Skeletal muscle satellite cell (primary cell): ENCODE results near the gene CCDC60.

ENCODE experiments used
- H3K27me3 ChIP-seq: 2 replicates; pipeline ENCODE4 v1.7.0; 2013; ENCODE audit warnings: low read length; ENCODE audit not compliant: control insufficient read depth, insufficient read depth
- H3K36me3 ChIP-seq: 2 replicates; pipeline ENCODE4 v1.7.0; 2013; ENCODE audit warnings: mild to moderate bottlenecking, control low read depth, low read length; ENCODE audit not compliant: insufficient read depth
- H3K4me1 ChIP-seq: 2 replicates; pipeline ENCODE4 v1.7.0; 2013; ENCODE audit warnings: low read length; ENCODE audit not compliant: control insufficient read depth, insufficient read depth
- H3K4me2 ChIP-seq: 2 replicates; pipeline ENCODE4 v1.7.0; 2013; ENCODE audit warnings: mild to moderate bottlenecking, low read length
- H3K4me3 ChIP-seq: 2 replicates; pipeline ENCODE4 v1.7.0; 2013; ENCODE audit warnings: low read length
- H3K9ac ChIP-seq: 2 replicates; pipeline ENCODE4 v1.7.0; 2013; ENCODE audit warnings: mild to moderate bottlenecking, low read depth, low read length, moderate library complexity
- H3K9me3 ChIP-seq: replicated peaks from 2 replicates; pipeline ENCODE4 v1.7.0; 2013; ENCODE audit warnings: mild to moderate bottlenecking, control low read depth, low read length

The CCDC60 gene

GRCh38 chr12:119450771-119451170, 116.2 kb downstream of the CCDC60 start:
- H3K4me3 ChIP-seq: no peak overlapping the region
- no peaks in the 10 kb centered on the region for H3K9me3 ChIP-seq
- H3K4me2 ChIP-seq: no peak overlapping the region
- H3K27me3 ChIP-seq: no peaks in the 10 kb centered on the region
- H3K9ac ChIP-seq: no peak overlapping the region
- H3K36me3 ChIP-seq: no peaks in the 10 kb centered on the region
- H3K4me1 ChIP-seq: peaks cover 11% of the 10 kb centered on the region

- Histone ChIP-seq H3K4me1 (no peaks in the 10 kb centered on the region), H3K36me3 (no peaks in the 10 kb centered on the region), H3K9ac (no peak overlapping the region), H3K4me2 (no peak overlapping the region), H3K4me3 (no peak overlapping the region), H3K9me3 (no peaks in the 10 kb centered on the region), H3K27me3 (no peaks in the 10 kb centered on the region)
Observed at GRCh38 chr12:119456824-119457223, 122.3 kb downstream of the CCDC60 start.

- H3K4me2 ChIP-seq: no peak overlapping the region
- no peaks in the 10 kb centered on the region for H3K36me3 ChIP-seq
Observed at GRCh38 chr12:119457271-119457670, 122.7 kb downstream of the CCDC60 start.

GRCh38 chr12:119459481-119459880, 125.0 kb downstream of the CCDC60 start:
- no peak overlapping the region for H3K9ac ChIP-seq
- no peaks in the 10 kb centered on the region for H3K27me3 ChIP-seq
- no peaks in the 10 kb centered on the region for H3K9me3 ChIP-seq
- H3K4me1 ChIP-seq: no peaks in the 10 kb centered on the region
- no peak overlapping the region for H3K4me3 ChIP-seq
- H3K4me2 ChIP-seq: no peak overlapping the region
- H3K36me3 ChIP-seq: no peaks in the 10 kb centered on the region

More at GRCh38 chr12:119457271-119457670, 122.7 kb downstream of the CCDC60 start:
- H3K27me3 ChIP-seq: no peaks in the 10 kb centered on the region
- no peak overlapping the region for H3K4me3 ChIP-seq
- H3K9me3 ChIP-seq: no peaks in the 10 kb centered on the region
- H3K4me1 ChIP-seq: no peaks in the 10 kb centered on the region
- no peak overlapping the region for H3K9ac ChIP-seq

GRCh38 chr12:119460876-119461275, 126.3 kb downstream of the CCDC60 start:
- no peak overlapping the region for H3K9ac ChIP-seq
- H3K9me3 ChIP-seq: no peaks in the 10 kb centered on the region

GRCh38 chr12:119461636-119462214, 127.2 kb downstream of the CCDC60 start:
- H3K36me3 ChIP-seq: no peaks in the 10 kb centered on the region
- no peaks in the 10 kb centered on the region for H3K4me1 ChIP-seq
- H3K27me3 ChIP-seq: no peaks in the 10 kb centered on the region
- H3K9me3 ChIP-seq: no peaks in the 10 kb centered on the region
- H3K9ac ChIP-seq: no peak overlapping the region
- no peak overlapping the region for H3K4me2 ChIP-seq
- no peak overlapping the region for H3K4me3 ChIP-seq

More at GRCh38 chr12:119460876-119461275, 126.3 kb downstream of the CCDC60 start:
- Histone ChIP-seq H3K4me2 (no peak overlapping the region), H3K4me1 (no peaks in the 10 kb centered on the region), H3K36me3 (no peaks in the 10 kb centered on the region), H3K27me3 (no peaks in the 10 kb centered on the region), H3K4me3 (no peak overlapping the region)

GRCh38 chr12:119463211-119463926, 128.8 kb downstream of the CCDC60 start:
- H3K27me3 ChIP-seq: no peaks in the 10 kb centered on the region
- H3K36me3 ChIP-seq: no peaks in the 10 kb centered on the region
- no peak overlapping the region for H3K4me3 ChIP-seq
- H3K9me3 ChIP-seq: no peaks in the 10 kb centered on the region
- H3K4me2 ChIP-seq: no peak overlapping the region
- no peaks in the 10 kb centered on the region for H3K4me1 ChIP-seq
- H3K9ac ChIP-seq: no peak overlapping the region

- H3K4me2 ChIP-seq: no peak overlapping the region
- H3K4me1 ChIP-seq: no peaks in the 10 kb centered on the region
- no peak overlapping the region for H3K4me3 ChIP-seq
- no peak overlapping the region for H3K9ac ChIP-seq
- no peaks in the 10 kb centered on the region for H3K9me3 ChIP-seq
- no peaks in the 10 kb centered on the region for H3K36me3 ChIP-seq
- H3K27me3 ChIP-seq: no peaks in the 10 kb centered on the region
Observed at GRCh38 chr12:119468296-119468695, 133.8 kb downstream of the CCDC60 start.

- Histone ChIP-seq H3K9me3 (no peaks in the 10 kb centered on the region), H3K4me1 (no peaks in the 10 kb centered on the region), H3K36me3 (no peaks in the 10 kb centered on the region), H3K4me2 (no peak overlapping the region), H3K9ac (no peak overlapping the region), H3K4me3 (no peak overlapping the region), H3K27me3 (no peaks in the 10 kb centered on the region)
Observed at GRCh38 chr12:119475650-119476049, 141.1 kb downstream of the CCDC60 start.

GRCh38 chr12:119476951-119477350, 142.4 kb downstream of the CCDC60 start:
- Histone ChIP-seq H3K9me3 (no peaks in the 10 kb centered on the region), H3K4me2 (no peak overlapping the region), H3K4me3 (no peak overlapping the region)

GRCh38 chr12:119479121-119479561, 144.6 kb downstream of the CCDC60 start:
- Histone ChIP-seq H3K4me3 (no peak overlapping the region), H3K4me2 (no peak overlapping the region), H3K9me3 (no peaks in the 10 kb centered on the region), H3K27me3 (no peaks in the 10 kb centered on the region), H3K4me1 (no peaks in the 10 kb centered on the region), H3K9ac (no peak overlapping the region), H3K36me3 (no peaks in the 10 kb centered on the region)

More at GRCh38 chr12:119476951-119477350, 142.4 kb downstream of the CCDC60 start:
- Histone ChIP-seq H3K4me1 (no peaks in the 10 kb centered on the region), H3K9ac (no peak overlapping the region), H3K27me3 (no peaks in the 10 kb centered on the region), H3K36me3 (no peaks in the 10 kb centered on the region)

GRCh38 chr12:119480551-119480950, 146.0 kb downstream of the CCDC60 start:
- H3K36me3 ChIP-seq: no peaks in the 10 kb centered on the region
- no peak overlapping the region for H3K9ac ChIP-seq
- H3K4me2 ChIP-seq: no peak overlapping the region
- no peaks in the 10 kb centered on the region for H3K4me1 ChIP-seq
- H3K9me3 ChIP-seq: no peaks in the 10 kb centered on the region
- H3K27me3 ChIP-seq: no peaks in the 10 kb centered on the region
- no peak overlapping the region for H3K4me3 ChIP-seq
